ENCODE results near the gene HOXD4. TPM values are rescaled to one million over a fixed set of nuclear protein-coding genes. Genes with fewer than 3 reads are reported as not detected.

The HOXD4 gene
- total RNA-seq, 1 experiment from 2014 or later = 0.61 TPM

- no peak for TF ChIP-seq REST (IDR thresholded peaks at IDR 0.05; ENCODE audit: low read depth)
- no peak for TF ChIP-seq TCF7L2 (IDR thresholded peaks at IDR 0.05; ENCODE audit: borderline replicate concordance, extremely low read depth, insufficient read depth, insufficient read length)
- no peak for TF ChIP-seq EZH2phosphoT487 (IDR thresholded peaks at IDR 0.05; ENCODE audit: borderline replicate concordance)
- no peak for TF ChIP-seq POLR2A (IDR thresholded peaks at IDR 0.05; ENCODE audit: borderline replicate concordance, extremely low read depth, insufficient read depth, insufficient read length)
- TF ChIP-seq ZFX (IDR thresholded peaks at IDR 0.05) = no peak
- no peak for TF ChIP-seq CBX3 (IDR thresholded peaks at IDR 0.05; ENCODE audit: low read depth)
- TF ChIP-seq EZH2 (IDR thresholded peaks at IDR 0.05) = no peak
- no peak for TF ChIP-seq SP1 (IDR thresholded peaks at IDR 0.05; ENCODE audit: low read depth)
Observed at GRCh38 chr2:176149939-176150583, 1.3 kb upstream of the HOXD4 start (continued).

GRCh38 chr2:176150584-176151441 is 537 bp upstream of the HOXD4 start:
- TF ChIP-seq MAX (IDR thresholded peaks at IDR 0.05) (no peak), SRF (IDR thresholded peaks at IDR 0.05; ENCODE audit: low read depth) (no peak)
- no peaks in the 10 kb centered on the region for H3K36me3 ChIP-seq (ENCODE audit: control insufficient read depth in 1 of 2, insufficient read depth in 2 of 2, low read length in 2 of 2)
- ChIA-PET RAD21 (ENCODE audit: low non-redundant PET in 1 of 2, low total read pairs in 2 of 2, uncharacterized antibody in 2 of 2, unreplicated experiment in 2 of 2) (no interaction called here), CTCF (no interaction called here), POLR2A (no interaction called here)
- DNase-seq (ENCODE audit: low read depth, low spot score) (no peak), ATAC-seq (no peak)
- H3K4me2 ChIP-seq (ENCODE audit: low read length) = no peak overlapping the region
- H3K4me3 ChIP-seq (replicated peaks in 1 of 2; ENCODE audit: low read depth in 1 of 2, low read length in 2 of 2) = no peak overlapping the region
- H3K27ac ChIP-seq (ENCODE audit: low read depth, low read length) = no peak overlapping the region
- no peaks in the 10 kb centered on the region for H3K9me2 ChIP-seq (ENCODE audit: insufficient read depth)
- H4K20me1 ChIP-seq (ENCODE audit: insufficient read depth) = no peaks in the 10 kb centered on the region
- H3K27me3 ChIP-seq (ENCODE audit: insufficient read depth, low read length) = no peaks in the 10 kb centered on the region
- H3K4me1 ChIP-seq (ENCODE audit: control insufficient read depth in 1 of 2, insufficient read depth in 2 of 2, low read length in 2 of 2) = no peaks in the 10 kb centered on the region
- BruUV-seq (replicated peaks) = no TSS peak
- H2AFZ ChIP-seq (ENCODE audit: low read depth, low read length, poor library complexity, severe bottlenecking) = no peak overlapping the region
- no peaks in the 10 kb centered on the region for H3K9me3 ChIP-seq (ENCODE audit: control insufficient read depth in 1 of 2, insufficient read depth in 1 of 2, low read depth in 1 of 2, low read length in 2 of 2)
- no peak overlapping the region for H3K9ac ChIP-seq (ENCODE audit: low read length)
- no peaks in the 10 kb centered on the region for H3K79me2 ChIP-seq (ENCODE audit: insufficient read depth, low read length)
- intact Hi-C loops (cut with micrococcal nuclease) = no loop called here
